Measurements from ENCODE around the gene PDE6D.
"Not testable (repeated sequence)": the region's sequence is repeated elsewhere in the genome, so short reads cannot be mapped to it uniquely, and the experiment has no call there.

PDE6D gene

DNA sequence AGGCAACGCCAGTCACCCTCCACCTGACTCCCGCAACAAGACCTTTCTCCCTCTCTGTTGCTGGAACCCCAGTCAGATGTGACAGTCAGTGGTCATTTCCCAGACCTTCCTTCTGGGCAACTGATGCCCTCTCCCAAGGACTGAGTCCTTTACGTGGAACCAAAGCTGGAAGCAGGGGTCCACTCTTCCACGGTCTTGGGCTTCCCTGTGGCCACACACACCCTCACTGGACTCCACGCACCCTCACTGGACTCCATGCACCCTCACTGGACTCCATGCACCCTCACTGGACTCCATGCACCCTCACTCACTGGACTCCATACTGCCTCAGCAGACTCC lies 65.6 kb downstream of the PDE6D start:
- H2BK120ac ChIP-seq (ENCODE audit: low read depth, low read length), result no peak overlapping the region

GRCh38 chr2:231714639-231715498 lies 66.2 kb downstream of the PDE6D start:
- Histone ChIP-seq H2BK15ac (ENCODE audit: low read depth, poor library complexity, severe bottlenecking) (peak overlapping the region; percentile 1), H3K9ac (ENCODE audit: low read length) (peak overlapping the region; percentile 44), H4K8ac (ENCODE audit: low read length) (peak overlapping the region; percentile 88), H2AFZ (ENCODE audit: low read depth, low read length) (no peak overlapping the region), H3K4ac (ENCODE audit: low read depth in 1 of 2, low read length in 2 of 2) (no peak overlapping the region), H3K79me1 (replicated peaks; ENCODE audit: low read length, poor library complexity, severe bottlenecking) (peaks cover 2% of the 10 kb centered on the region), H3K4me3 (ENCODE audit: insufficient read depth in 1 of 2, low read depth in 1 of 2, low read length in 2 of 2) (no peak overlapping the region), H3K36me3 (ENCODE audit: control insufficient read depth in 1 of 2, insufficient read depth in 2 of 2, low read depth in 1 of 2, low read length in 2 of 2) (peaks cover 17 to 29% of the 10 kb centered on the region in 2 experiments), H3K4me2 (ENCODE audit: low read length, poor library complexity, severe bottlenecking) (no peak overlapping the region), H3K23ac (ENCODE audit: low read length in 2 of 2) (no peak overlapping the region), H2AK5ac (ENCODE audit: low read length, severe bottlenecking) (peak overlapping the region; percentile 30), H2BK120ac (ENCODE audit: low read depth, low read length) (no peak overlapping the region), H4K91ac (ENCODE audit: low read length) (peak overlapping the region; percentile 54), H2BK12ac (ENCODE audit: low read length in 2 of 2) (peak overlapping the region; percentile 34 to 72), H3K14ac (ENCODE audit: low read length in 2 of 2) (no peak overlapping the region), H3K4me1 (ENCODE audit: control insufficient read depth, insufficient read depth, low read depth, low read length) (peaks cover 58% of the 10 kb centered on the region), H3K27ac (ENCODE audit: low read length, poor library complexity, severe bottlenecking) (peak overlapping the region; percentile 2), H3K9me3 (ENCODE audit: control insufficient read depth, low read length) (no peaks in the 10 kb centered on the region), H3K18ac (ENCODE audit: low read depth in 1 of 2, low read length in 2 of 2) (no peak overlapping the region), H2BK5ac (ENCODE audit: low read depth, low read length, poor library complexity, severe bottlenecking) (no peak overlapping the region), H3K27me3 (ENCODE audit: control insufficient read depth in 1 of 2, insufficient read depth in 1 of 2, low read length in 2 of 2) (no peaks in the 10 kb centered on the region)
- peak; percentile 73 for DNase-seq
- WGBS, result 58% methylated on average over 17 of the region's 17 CpGs

More for the DNA sequence above, 65.6 kb downstream of the PDE6D start:
- Histone ChIP-seq H3K18ac (ENCODE audit: low read depth in 1 of 2, low read length in 2 of 2) (peak overlapping the region in 1 of 2 experiments; percentile 66), H4K91ac (ENCODE audit: low read length) (peak overlapping the region; percentile 48), H3K23ac (ENCODE audit: low read length in 2 of 2) (no peak overlapping the region), H3K14ac (ENCODE audit: low read length in 2 of 2) (peak overlapping the region in 1 of 2 experiments; percentile 3), H3K9ac (ENCODE audit: low read length) (peak overlapping the region; percentile 45), H3K4me3 (ENCODE audit: insufficient read depth in 1 of 2, low read depth in 1 of 2, low read length in 2 of 2) (peak overlapping the region in 1 of 2 experiments; percentile 3), H3K4me1 (ENCODE audit: control insufficient read depth, insufficient read depth, low read depth, low read length) (peaks cover 56% of the 10 kb centered on the region), H2BK15ac (ENCODE audit: low read depth, poor library complexity, severe bottlenecking) (peak overlapping the region; percentile 6), H3K4me2 (ENCODE audit: low read length, poor library complexity, severe bottlenecking) (no peak overlapping the region), H2BK12ac (ENCODE audit: low read length in 2 of 2) (peak overlapping the region; percentile 72 to 77), H3K27me3 (ENCODE audit: control insufficient read depth in 1 of 2, insufficient read depth in 1 of 2, low read length in 2 of 2) (no peaks in the 10 kb centered on the region), H2AFZ (ENCODE audit: low read depth, low read length) (no peak overlapping the region), H4K8ac (ENCODE audit: low read length) (no peak overlapping the region), H3K4ac (ENCODE audit: low read depth in 1 of 2, low read length in 2 of 2) (no peak overlapping the region), H3K9me3 (ENCODE audit: control insufficient read depth, low read length) (no peaks in the 10 kb centered on the region), H2AK5ac (ENCODE audit: low read length, severe bottlenecking) (no peak overlapping the region), H3K79me1 (replicated peaks; ENCODE audit: low read length, poor library complexity, severe bottlenecking) (peaks cover 2% of the 10 kb centered on the region), H3K27ac (ENCODE audit: low read length, poor library complexity, severe bottlenecking) (no peak overlapping the region), H3K36me3 (ENCODE audit: control insufficient read depth in 1 of 2, insufficient read depth in 2 of 2, low read depth in 1 of 2, low read length in 2 of 2) (peaks cover 17 to 29% of the 10 kb centered on the region in 2 experiments), H2BK5ac (ENCODE audit: low read depth, low read length, poor library complexity, severe bottlenecking) (no peak overlapping the region)
- no peak for DNase-seq
- 49% methylated on average over 5 of the region's 5 CpGs for WGBS

- no peak overlapping the region for H2BK5ac ChIP-seq (ENCODE audit: low read depth, low read length, poor library complexity, severe bottlenecking)
- H2BK12ac ChIP-seq (ENCODE audit: low read length in 2 of 2), result peak overlapping the region in 1 of 2 experiments; percentile 37
- WGBS, result 31% methylated on average over 15 of the region's 15 CpGs
- peaks cover 17 to 29% of the 10 kb centered on the region in 2 experiments for H3K36me3 ChIP-seq (ENCODE audit: control insufficient read depth in 1 of 2, insufficient read depth in 2 of 2, low read depth in 1 of 2, low read length in 2 of 2)
- no peak overlapping the region for H2AFZ ChIP-seq (ENCODE audit: low read depth, low read length)
- DNase-seq, result peak; percentile 89
- H3K27ac ChIP-seq (ENCODE audit: low read length, poor library complexity, severe bottlenecking), result peak overlapping the region; percentile 26
- H3K18ac ChIP-seq (ENCODE audit: low read depth in 1 of 2, low read length in 2 of 2), result peak overlapping the region in 1 of 2 experiments; percentile 43
- H3K79me1 ChIP-seq (replicated peaks; ENCODE audit: low read length, poor library complexity, severe bottlenecking), result peaks cover 2% of the 10 kb centered on the region
- no peak overlapping the region for H3K4ac ChIP-seq (ENCODE audit: low read depth in 1 of 2, low read length in 2 of 2)
- H2AK5ac ChIP-seq (ENCODE audit: low read length, severe bottlenecking), result no peak overlapping the region
- H3K4me1 ChIP-seq (ENCODE audit: control insufficient read depth, insufficient read depth, low read depth, low read length), result peaks cover 58% of the 10 kb centered on the region
- no peaks in the 10 kb centered on the region for H3K27me3 ChIP-seq (ENCODE audit: control insufficient read depth in 1 of 2, insufficient read depth in 1 of 2, low read length in 2 of 2)
- H2BK120ac ChIP-seq (ENCODE audit: low read depth, low read length), result no peak overlapping the region
- H3K4me3 ChIP-seq (ENCODE audit: insufficient read depth in 1 of 2, low read depth in 1 of 2, low read length in 2 of 2), result no peak overlapping the region
- H3K23ac ChIP-seq (ENCODE audit: low read length in 2 of 2), result no peak overlapping the region
- H4K8ac ChIP-seq (ENCODE audit: low read length), result peak overlapping the region; percentile 3
- no peak overlapping the region for H3K4me2 ChIP-seq (ENCODE audit: low read length, poor library complexity, severe bottlenecking)
- peak overlapping the region; percentile 66 for H3K9ac ChIP-seq (ENCODE audit: low read length)
- no peaks in the 10 kb centered on the region for H3K9me3 ChIP-seq (ENCODE audit: control insufficient read depth, low read length)
- no peak overlapping the region for H4K91ac ChIP-seq (ENCODE audit: low read length)
- no peak overlapping the region for H3K14ac ChIP-seq (ENCODE audit: low read length in 2 of 2)
- no peak overlapping the region for H2BK15ac ChIP-seq (ENCODE audit: low read depth, poor library complexity, severe bottlenecking)
Observed at GRCh38 chr2:231713730-231714638, 67.1 kb downstream of the PDE6D start.

DNA sequence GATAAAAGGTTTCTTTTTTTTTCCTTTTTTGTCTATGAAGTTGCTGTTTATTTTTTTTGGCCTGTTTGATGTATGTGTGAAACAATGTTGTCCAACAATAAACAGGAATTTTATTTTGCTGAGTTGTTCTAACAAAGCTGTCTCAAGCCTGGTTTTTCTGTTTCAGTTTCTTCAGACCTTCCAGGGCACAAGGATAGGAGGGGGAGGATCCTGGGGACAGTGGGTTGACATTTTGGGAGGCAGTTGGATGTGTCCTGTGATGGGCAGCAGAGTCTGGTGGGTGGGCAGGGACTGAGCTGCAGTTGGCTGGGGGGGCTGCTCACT lies 67.7 kb downstream of the PDE6D start:
- H3K23ac ChIP-seq (ENCODE audit: low read length in 2 of 2); H3K9me3 ChIP-seq (ENCODE audit: control insufficient read depth, low read length); H2AK5ac ChIP-seq (ENCODE audit: low read length, severe bottlenecking); H2AFZ ChIP-seq (ENCODE audit: low read depth, low read length); H2BK120ac ChIP-seq (ENCODE audit: low read depth, low read length); H4K91ac ChIP-seq (ENCODE audit: low read length); DNase-seq; H3K79me1 ChIP-seq (replicated peaks; ENCODE audit: low read length, poor library complexity, severe bottlenecking); H3K4me3 ChIP-seq (ENCODE audit: insufficient read depth in 1 of 2, low read depth in 1 of 2, low read length in 2 of 2); H3K4ac ChIP-seq (ENCODE audit: low read depth in 1 of 2, low read length in 2 of 2); H3K27me3 ChIP-seq (ENCODE audit: control insufficient read depth in 1 of 2, insufficient read depth in 1 of 2, low read length in 2 of 2); H3K4me2 ChIP-seq (ENCODE audit: low read length, poor library complexity, severe bottlenecking); H3K14ac ChIP-seq (ENCODE audit: low read length in 2 of 2); H2BK15ac ChIP-seq (ENCODE audit: low read depth, poor library complexity, severe bottlenecking); H2BK5ac ChIP-seq (ENCODE audit: low read depth, low read length, poor library complexity, severe bottlenecking): not testable (repeated sequence)
- H2BK12ac ChIP-seq (ENCODE audit: low read length in 2 of 2), result peak overlapping the region in 1 of 2 experiments; percentile 37
- peak overlapping the region; percentile 3 for H4K8ac ChIP-seq (ENCODE audit: low read length)
- H3K4me1 ChIP-seq (ENCODE audit: control insufficient read depth, insufficient read depth, low read depth, low read length), result peaks cover 57% of the 10 kb centered on the region
- peak overlapping the region; percentile 66 for H3K9ac ChIP-seq (ENCODE audit: low read length)
- H3K18ac ChIP-seq (ENCODE audit: low read depth in 1 of 2, low read length in 2 of 2), result peak overlapping the region in 1 of 2 experiments; percentile 43
- H3K36me3 ChIP-seq (ENCODE audit: control insufficient read depth in 1 of 2, insufficient read depth in 2 of 2, low read depth in 1 of 2, low read length in 2 of 2), result peaks cover 17 to 29% of the 10 kb centered on the region in 2 experiments
- peak overlapping the region; percentile 26 for H3K27ac ChIP-seq (ENCODE audit: low read length, poor library complexity, severe bottlenecking)

Measured in mesenchymal stem cell (in vitro differentiated cells and primary cell).